Measurements from ENCODE around the gene KIF1A.
"Not testable (repeated sequence)": the region's sequence is repeated elsewhere in the genome, so short reads cannot be mapped to it uniquely, and the experiment has no call there.

Gene KIF1A

DNA sequence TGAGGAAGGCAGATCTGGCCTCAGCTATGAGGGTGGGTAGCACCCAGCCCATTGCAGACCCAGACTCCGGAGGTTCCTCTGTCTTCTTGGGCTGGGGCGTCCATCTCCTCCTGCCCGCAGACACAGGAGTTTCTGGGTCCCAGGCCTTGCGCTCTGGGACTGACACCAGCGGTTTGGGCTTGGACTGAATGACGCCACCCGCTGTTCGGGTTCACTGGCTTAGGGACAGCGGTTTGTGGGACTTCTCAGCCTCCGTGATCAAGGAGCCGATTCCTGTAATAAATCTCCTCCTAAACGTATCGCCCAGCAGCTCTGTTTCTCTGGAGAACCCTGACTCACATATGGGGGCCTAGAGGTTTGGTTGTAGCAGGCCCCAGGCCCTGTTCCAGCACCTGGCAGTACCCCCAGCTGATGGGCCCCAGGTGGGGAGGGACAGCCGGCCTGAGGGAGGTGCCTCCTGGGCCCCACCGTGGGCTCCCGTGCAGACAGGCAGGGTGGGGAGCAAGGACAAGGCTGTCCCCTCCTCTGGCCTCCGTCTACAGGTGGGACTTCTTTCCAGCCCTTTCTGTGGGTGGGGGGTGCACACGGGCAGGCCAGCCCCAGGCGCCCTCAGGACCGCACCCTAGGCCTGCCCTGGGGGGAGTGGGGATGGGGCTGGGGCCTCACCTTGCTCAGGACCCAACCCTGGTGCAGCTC lies 132.8 kb downstream of the KIF1A start:
- no peak for DNase-seq (ENCODE audit: low read depth)

DNA sequence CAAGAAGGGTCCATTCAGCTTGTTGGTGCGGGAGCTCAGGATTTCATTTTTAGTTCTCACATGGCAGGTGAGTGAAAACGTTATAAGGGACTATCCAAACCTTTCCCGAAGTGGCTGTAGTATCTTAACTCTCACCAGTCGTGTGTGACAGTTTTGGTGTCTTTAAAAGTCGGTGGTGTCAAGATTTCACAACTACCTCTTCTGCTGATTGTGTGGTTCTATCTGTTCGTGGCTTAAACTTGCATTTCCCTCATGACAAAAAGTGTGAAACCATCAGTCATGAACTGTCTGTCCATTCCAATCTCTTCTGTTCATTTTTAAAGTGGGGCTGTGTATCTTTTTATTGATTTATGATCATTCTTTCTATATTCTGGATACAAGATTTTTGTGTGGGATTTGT lies 133.6 kb downstream of the KIF1A start:
- DNase-seq (ENCODE audit: low read depth): no peak

GRCh38 chr2:240685771-240686371 lies 134.1 kb downstream of the KIF1A start:
- no peak for DNase-seq (ENCODE audit: low read depth)

- DNase-seq (ENCODE audit: low read depth): not testable (repeated sequence)
These were observed 135.9 kb downstream of the KIF1A start for GRCh38 chr2:240683980-240684728.

- DNase-seq (ENCODE audit: low read depth): not testable (repeated sequence)
These were observed 136.6 kb downstream of the KIF1A start for GRCh38 chr2:240683329-240683979.

DNA sequence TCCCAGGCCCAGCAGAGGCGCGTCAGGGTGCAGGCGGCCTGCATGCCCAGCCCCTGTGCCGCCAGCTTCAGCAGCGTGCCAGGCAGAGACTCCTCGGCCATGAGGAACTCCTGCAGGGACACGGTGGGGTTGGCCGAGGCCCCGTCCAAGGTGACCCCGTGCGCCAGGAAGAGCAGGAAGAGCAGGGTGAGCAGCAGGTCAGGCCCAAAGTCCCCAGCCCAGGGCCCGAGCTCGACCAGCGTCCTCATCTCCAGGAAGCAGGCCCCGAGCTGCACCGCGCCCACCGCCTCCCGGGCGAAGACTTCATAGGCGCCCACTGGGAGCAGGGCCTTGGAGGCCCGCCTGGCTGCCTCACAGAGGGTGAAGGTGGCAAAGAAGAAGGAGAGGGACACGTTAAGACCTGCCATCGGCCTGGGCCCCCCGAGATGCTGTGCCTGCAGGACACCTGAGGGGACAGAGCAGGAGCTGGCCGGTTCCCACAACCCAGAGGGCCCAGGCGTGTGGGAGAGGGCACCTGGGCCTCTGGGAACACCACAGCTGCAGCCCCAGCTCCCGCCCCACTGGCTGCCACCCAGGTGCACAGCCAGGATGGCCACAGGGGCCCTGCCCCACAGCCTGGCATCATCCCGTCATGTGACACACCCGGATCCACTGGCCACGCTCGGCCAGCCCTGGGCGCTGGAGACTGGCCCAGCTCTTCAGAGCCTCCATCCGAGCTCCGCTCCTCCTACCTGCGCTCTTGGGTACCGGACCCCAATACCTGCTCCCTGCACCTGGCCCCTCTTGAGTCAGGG lies 137.4 kb downstream of the KIF1A start, which contains the start of gene AQP12B:
AQP12B (minus strand) TSS at position 455 of the 794 bp plus-strand sequence; CDS start at position 407, 48 bp downstream.
- not testable (repeated sequence) for DNase-seq (ENCODE audit: low read depth)

GRCh38 chr2:240680185-240680584 lies 139.8 kb downstream of the KIF1A start:
- not testable (repeated sequence) for DNase-seq (ENCODE audit: low read depth)

DNA sequence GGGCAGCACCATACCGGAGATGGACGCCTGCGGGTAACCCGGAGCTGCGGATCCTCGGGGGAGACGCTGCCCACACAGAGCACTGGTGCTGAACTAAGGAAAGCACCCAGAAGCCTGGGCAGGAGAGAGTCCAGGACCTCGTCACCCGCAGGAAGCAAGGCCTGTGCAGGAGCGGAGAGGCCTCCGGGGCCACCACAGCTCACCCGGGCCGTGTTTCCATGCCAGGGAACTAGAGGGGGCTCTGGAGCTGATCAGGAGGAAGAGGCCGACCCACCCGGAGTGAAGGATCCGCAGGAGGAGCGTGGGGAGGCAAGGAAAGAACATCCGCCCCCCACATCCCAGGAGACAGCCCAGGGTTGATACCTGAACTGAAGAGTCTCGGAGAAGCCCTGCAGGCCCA lies 141.1 kb downstream of the KIF1A start:
- DNase-seq (ENCODE audit: low read depth): not testable (repeated sequence)

DNA sequence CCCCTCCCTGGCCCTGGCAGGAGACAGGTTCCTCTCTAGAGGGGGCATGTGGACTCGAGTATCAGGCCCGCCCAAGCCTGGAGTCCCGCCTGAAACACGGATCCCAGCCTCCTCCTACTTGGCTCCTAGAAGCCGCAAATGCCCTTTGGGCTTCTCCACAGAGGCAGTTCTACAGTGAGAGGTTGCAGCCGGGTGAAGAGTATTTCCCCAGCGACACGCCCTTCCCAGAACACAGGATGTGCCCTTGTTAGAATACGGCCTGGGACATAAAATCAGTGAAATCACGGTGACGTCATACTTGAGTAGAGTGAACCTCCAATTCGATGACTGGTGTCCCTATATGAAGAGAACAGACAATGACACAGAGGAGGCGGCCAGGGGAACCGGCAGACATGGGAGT lies 142.0 kb downstream of the KIF1A start:
- not testable (repeated sequence) for DNase-seq (ENCODE audit: low read depth)

DNA sequence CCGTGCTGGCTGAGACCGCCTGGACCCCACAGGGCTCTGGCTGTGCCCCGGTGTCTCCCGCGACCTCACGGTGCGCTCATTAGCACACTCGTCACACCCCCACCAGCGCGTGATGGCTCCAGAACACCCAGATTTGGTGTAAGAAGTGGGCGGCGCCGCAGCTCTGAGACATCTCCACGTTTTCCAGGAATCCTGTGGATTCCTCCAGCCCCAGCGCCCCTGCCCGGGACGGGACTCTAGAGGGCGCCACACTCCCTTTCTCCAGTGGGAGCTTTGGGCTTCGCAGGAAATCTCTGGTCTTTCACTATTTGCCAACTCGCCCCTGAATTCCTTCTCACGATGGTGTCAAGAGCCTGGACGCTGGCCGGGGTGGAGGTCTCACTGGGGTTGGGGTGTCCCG lies 144.7 kb downstream of the KIF1A start:
- not testable (repeated sequence) for DNase-seq (ENCODE audit: low read depth)

- not testable (repeated sequence) for DNase-seq (ENCODE audit: low read depth)
These were observed 145.4 kb downstream of the KIF1A start for GRCh38 chr2:240674461-240675184.

DNA sequence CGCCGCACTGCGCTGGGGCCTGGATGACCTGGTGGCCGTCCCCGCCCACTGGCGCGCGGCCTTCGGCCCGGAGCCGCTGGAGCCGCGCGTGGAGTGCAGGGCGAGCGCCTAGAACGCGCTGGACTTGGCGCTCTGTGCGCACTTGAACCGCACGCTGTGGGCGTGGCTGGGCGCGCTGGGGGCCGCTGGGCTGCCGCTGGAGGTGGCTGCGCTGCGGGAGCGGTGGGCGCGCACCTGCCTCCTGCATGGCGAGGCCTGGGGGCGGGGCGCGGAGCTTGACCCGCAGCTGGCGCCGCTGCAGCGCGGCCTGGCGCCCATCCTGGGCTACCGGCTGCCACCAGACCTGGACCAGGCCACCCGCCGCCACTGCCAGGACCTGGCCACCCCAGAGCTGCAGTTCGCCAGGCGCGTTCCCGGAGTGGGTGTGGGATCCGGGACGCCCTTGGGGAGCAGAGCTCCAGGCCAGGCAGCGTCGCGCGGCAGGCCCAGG lies 147.3 kb downstream of the KIF1A start:
- DNase-seq (ENCODE audit: low read depth): no peak

DNA sequence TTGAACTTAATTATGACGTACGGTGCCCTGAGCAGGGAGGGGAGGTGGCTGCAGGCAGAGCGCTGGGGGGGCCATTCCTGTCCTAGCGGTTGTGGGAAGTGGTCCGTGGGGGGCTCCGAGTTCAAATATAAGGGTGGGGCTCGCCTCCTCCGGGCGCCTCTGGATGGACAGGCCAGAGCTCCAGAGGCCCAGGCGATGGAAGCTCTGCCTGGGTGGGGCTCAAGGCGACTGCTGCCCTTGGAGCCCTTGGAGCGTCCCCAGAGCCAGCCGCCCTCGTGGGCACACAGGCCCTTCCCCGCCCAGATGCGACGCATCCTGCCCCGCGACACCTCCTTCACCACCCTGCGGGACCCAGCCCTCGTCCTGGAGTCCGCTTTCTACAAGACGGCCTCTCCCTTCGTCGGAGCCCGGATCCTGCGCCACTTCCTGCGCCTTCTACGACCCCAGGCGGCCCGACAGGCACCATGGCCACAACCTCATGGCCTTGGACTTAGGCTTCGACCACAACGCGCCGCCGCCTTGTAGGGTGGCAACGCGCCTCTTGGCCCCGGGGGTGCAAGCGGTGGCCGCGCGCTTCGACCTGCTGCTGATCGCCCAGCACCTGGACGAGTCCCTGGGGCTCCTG lies 147.8 kb downstream of the KIF1A start:
- DNase-seq (ENCODE audit: low read depth): no peak

GRCh38 chr2:240670950-240671349 lies 149.1 kb downstream of the KIF1A start:
- no peak for DNase-seq (ENCODE audit: low read depth)

GRCh38 chr2:240670402-240670801 lies 149.6 kb downstream of the KIF1A start:
- DNase-seq (ENCODE audit: low read depth): no peak

- no peak for DNase-seq (ENCODE audit: low read depth)
These were observed 155.4 kb downstream of the KIF1A start for GRCh38 chr2:240664622-240665021.

All from non-pigmented ciliary epithelial cell (primary cell).